ENCODE results near the gene SPRR2E.
"Not testable (repeated sequence)": the region's sequence is repeated elsewhere in the genome, so short reads cannot be mapped to it uniquely, and the experiment has no call there.

SPRR2E gene

DNA sequence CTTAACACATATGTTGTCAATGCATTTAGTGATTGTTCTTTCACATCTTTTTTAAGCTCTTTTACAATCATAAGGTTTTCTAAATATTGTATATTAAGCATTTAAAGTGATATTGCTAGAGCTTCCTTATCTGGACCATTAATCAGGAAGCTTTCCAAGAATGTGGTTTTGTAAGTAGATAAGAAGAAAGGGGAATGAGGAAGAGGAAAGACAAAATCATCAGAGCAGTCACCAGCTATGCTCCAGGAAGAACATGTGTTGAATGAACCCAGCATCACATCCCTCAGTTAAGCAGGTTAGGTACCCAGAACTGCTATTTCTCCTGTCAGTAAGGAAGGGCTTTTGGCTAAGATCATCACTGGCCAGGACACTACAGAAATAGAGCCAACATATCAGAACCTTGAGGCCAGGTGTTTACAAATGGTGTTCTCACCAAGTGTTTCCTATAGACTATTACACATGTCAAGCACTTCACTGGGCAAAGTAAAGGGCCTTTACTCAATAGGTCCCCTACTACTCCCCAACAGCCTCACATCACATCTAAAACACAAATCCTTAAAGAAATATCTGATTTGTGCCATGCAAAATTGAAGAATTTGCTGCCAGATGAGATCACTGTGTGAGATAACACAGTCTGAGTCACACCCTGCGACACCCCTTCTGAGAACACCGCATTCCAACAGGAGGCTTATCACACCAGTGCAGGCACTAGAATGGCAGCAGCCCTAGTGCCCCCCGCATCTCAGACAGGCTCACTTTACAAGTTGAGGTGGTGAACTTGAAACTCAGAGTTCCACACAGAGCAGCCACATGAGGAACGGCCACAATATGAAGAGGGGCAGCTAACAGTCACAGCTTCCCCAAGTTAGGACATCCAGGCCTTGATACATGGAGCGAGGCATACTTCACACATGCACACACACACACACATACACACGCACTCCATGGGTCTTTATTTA lies 35.2 kb downstream of the SPRR2E start:
- DNase-seq = no peak

DNA sequence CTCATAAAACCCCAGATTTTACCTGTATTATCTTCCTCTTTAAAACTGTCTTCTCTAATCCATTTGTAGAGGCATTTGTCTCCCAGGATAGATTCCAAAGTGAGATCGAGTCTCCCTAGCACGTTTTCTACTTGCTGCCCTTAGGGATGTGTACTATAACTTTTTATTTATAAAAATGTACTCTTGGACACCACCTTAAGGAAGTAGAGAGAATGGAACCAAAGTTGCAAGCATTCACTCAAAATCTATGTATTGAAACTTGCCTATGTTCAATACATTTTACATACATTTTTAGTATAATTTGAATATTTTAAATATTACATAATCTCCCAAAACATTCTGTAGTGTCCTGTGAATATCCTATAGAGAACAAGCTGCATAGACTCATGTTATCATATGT lies 36.2 kb downstream of the SPRR2E start:
- DNase-seq = no peak

DNA sequence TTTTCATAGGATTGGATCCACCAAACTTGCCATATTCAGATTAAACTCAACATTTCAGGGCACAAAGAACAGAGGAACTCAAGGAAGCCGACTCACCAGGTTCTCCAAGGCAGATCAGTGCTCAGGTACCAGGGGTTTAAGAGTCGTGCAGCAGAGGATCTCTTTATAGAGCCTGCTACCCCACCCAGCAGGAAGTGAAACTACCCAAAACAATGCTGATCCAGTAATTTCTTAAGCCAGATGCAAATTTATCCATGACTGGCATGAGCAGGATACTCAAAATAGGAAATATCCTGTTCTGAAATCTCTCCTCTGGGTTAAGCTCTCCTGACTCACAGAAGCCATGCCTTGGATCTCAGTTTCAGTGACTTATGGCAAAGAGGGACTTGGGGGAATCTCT lies 37.0 kb downstream of the SPRR2E start, which contains the start of gene SPRR2A:
Gene SPRR2A (minus strand): TSS at position 138 of the 400 bp plus-strand sequence. CDS start 777 bp downstream, outside the sequence.
- DNase-seq = no peak

DNA sequence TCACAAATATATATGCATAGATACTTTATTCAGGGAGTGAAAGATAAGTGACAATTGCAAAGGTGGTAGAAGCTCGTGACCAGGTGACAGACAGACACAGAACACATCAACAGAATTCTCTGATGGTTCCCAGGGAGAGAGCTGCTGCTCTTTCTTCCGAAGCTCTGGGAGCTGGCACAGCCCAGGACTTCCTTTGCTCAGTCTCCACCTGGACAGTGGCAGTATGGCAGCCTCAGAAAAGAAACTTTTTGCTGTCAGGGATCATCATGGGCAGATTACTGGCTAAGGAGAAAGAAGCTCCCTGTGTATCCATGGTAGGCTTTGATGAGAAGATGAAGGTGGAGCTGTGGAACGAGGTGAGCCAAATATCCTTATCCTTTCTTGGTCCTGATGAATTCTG lies 38.2 kb downstream of the SPRR2E start:
- not testable (repeated sequence) for DNase-seq

DNA sequence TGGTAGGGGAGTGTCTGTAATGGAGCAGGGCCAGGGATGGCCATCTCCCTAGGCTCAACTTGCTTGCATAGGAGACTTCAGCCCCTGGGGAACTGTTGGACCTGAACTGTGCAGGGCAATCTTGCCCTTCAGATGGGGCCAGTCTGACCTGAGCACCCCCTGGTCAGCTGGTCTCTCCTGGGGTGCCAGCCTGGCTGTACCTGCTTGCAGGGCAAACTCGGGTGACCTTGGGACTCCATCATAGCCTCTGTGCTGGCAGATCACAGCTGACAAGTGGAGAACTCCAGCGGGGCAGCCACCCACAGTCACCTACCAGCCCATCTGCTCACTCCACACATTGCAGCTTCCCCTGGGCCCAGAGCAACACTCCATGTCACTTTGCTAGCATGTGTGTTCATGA lies 45.1 kb downstream of the SPRR2E start:
- DNase-seq = no peak

Measured in NCI-H510A (cell line).